H1 (cell line): ENCODE results near the gene CHMP4B. TPM values are rescaled to one million over a fixed set of nuclear protein-coding genes. Genes with fewer than 3 reads are reported as not detected.

Source experiments
- CTCF ChIA-PET: fragments of 300-600 bp; sonication (Branson Sonifier 250); formaldehyde crosslinking; loops from one replicate; lab custom pipeline; 2021; ENCODE audit not compliant: partially characterized antibody; lab: Charles Lee
- POLR2A ChIA-PET: fragments of 300-600 bp; sonication (Branson Sonifier 250); formaldehyde crosslinking; loops from one replicate; lab custom pipeline; 2021; ENCODE audit warnings: inconsistent platforms; ENCODE audit not compliant: partially characterized antibody; lab: Charles Lee
- DNase-seq, 2 experiments: peaks; one replicate each; pipeline versions ENCODE4 v3.0.0 to v3.0.0-alpha.2; 2010 to 2022; ENCODE audit warnings: low spot score in 2 of 2, low read depth in 1 of 2, mixed read lengths in 1 of 2
- FAIRE-seq: peaks from 2 replicates; lab custom pipeline; 2011; peaks lifted over from hg19 to GRCh38; lab: Jason Lieb, UNC
- H2AFZ ChIP-seq: 2 replicates; pipeline ENCODE4 v1.8.1; 2012; ENCODE audit warnings: low read length, inconsistent platforms
- H2AK5ac ChIP-seq: 2 replicates; pipeline ENCODE4 v1.6.1; 2013; ENCODE audit warnings: low read depth, low read length
- H2BK120ac ChIP-seq: replicated peaks from 2 replicates; pipeline ENCODE3; 2013; ENCODE audit warnings: low read depth, low read length, inconsistent platforms
- H2BK12ac ChIP-seq: 2 replicates; pipeline ENCODE4 v1.6.1; 2013; ENCODE audit warnings: low read depth, low read length
- H2BK15ac ChIP-seq: 2 replicates; pipeline ENCODE4 v1.6.1; 2013; ENCODE audit warnings: low read length
- H2BK20ac ChIP-seq: 2 replicates; pipeline ENCODE4 v1.6.1; 2013; ENCODE audit warnings: low read length
- H2BK5ac ChIP-seq: 2 replicates; pipeline ENCODE4 v1.6.1; 2013; ENCODE audit warnings: low read depth, low read length
- H3K14ac ChIP-seq: 2 replicates; pipeline ENCODE4 v1.6.1; 2013; ENCODE audit warnings: inconsistent platforms; ENCODE audit not compliant: insufficient read length
- H3K18ac ChIP-seq: 2 replicates; pipeline ENCODE4 v1.6.1; 2013; ENCODE audit warnings: low read length; ENCODE audit errors: extremely low read depth
- H3K23ac ChIP-seq: 2 replicates; pipeline ENCODE4 v1.6.1; 2013; ENCODE audit warnings: inconsistent platforms; ENCODE audit not compliant: insufficient read length
- H3K23me2 ChIP-seq: 2 replicates; pipeline ENCODE4 v1.6.1; 2013; ENCODE audit warnings: low read depth, low read length
- H3K27ac ChIP-seq: 2 replicates; pipeline ENCODE4 v1.6.1; 2011; ENCODE audit warnings: low read depth, low read length, inconsistent platforms
- H3K27me3 ChIP-seq, 4 experiments: replicated peaks in 1 of 4; 1 replicate in 1 of 4; 2 replicates in 3 of 4; pipeline versions ENCODE4 v1.6.1 to v1.8.1; 2011 to 2013; ENCODE audit warnings: low read length in 3 of 4, mild to moderate bottlenecking in 3 of 4, inconsistent platforms in 2 of 4, mixed read lengths in 2 of 4, moderate library complexity in 1 of 4; ENCODE audit not compliant: control insufficient read depth in 3 of 4, insufficient read depth in 3 of 4; ENCODE audit errors: extremely low read depth in 1 of 4
- H3K36me3 ChIP-seq, 4 experiments: 2 replicates each; pipeline versions ENCODE4 v1.6.1 to v1.8.1; 2011 to 2013; ENCODE audit warnings: mild to moderate bottlenecking in 4 of 4, low read length in 3 of 4, moderate library complexity in 2 of 4, control low read depth in 1 of 4, inconsistent platforms in 1 of 4; ENCODE audit not compliant: insufficient read depth in 4 of 4, control insufficient read depth in 2 of 4
- H3K4ac ChIP-seq: replicated peaks from 2 replicates; pipeline ENCODE3; 2013; ENCODE audit warnings: low read length, low read depth, mixed read lengths, inconsistent platforms; ENCODE audit not compliant: insufficient read length
- H3K4me1 ChIP-seq, 4 experiments: replicated peaks in 1 of 4; 1 replicate in 1 of 4; 2 replicates in 3 of 4; pipeline versions ENCODE4 v1.6.1 to v1.8.1; 2011 to 2013; ENCODE audit warnings: low read length in 3 of 4, inconsistent platforms in 2 of 4, mixed read lengths in 1 of 4; ENCODE audit not compliant: insufficient read depth in 4 of 4, control insufficient read depth in 3 of 4
- H3K4me2 ChIP-seq, 2 experiments: 2 replicates each; pipeline versions ENCODE4 v1.6.1 to v1.8.1; 2011 to 2013; ENCODE audit warnings: low read depth in 2 of 2, low read length in 2 of 2, control low read depth in 1 of 2, inconsistent platforms in 1 of 2, mild to moderate bottlenecking in 1 of 2; ENCODE audit not compliant: insufficient read depth in 1 of 2
- H3K4me3 ChIP-seq, 4 experiments: fragments of 200-600, 300-600 bp in 1 of 4; sonication (generic), shearing (Covaris generic), sonication (Bioruptor Twin) in 1 of 4; 2 replicates each; pipeline versions ENCODE4 v1.5.1 to v1.8.1; 2011 to 2016; ENCODE audit warnings: low read length in 4 of 4, low read depth in 3 of 4, control low read depth in 2 of 4, inconsistent platforms in 2 of 4, mild to moderate bottlenecking in 2 of 4, mixed read lengths in 1 of 4, moderate library complexity in 1 of 4; ENCODE audit not compliant: insufficient read depth in 2 of 4; ENCODE audit errors: extremely low read depth in 1 of 4
- H3K56ac ChIP-seq: replicated peaks from 2 replicates; pipeline ENCODE3; 2013; ENCODE audit warnings: low read depth, mild to moderate bottlenecking, mixed read lengths, low read length, inconsistent platforms; ENCODE audit not compliant: insufficient read length
- H3K79me1 ChIP-seq: 2 replicates; pipeline ENCODE4 v1.6.1; 2013; ENCODE audit warnings: low read depth, low read length, control low read depth
- H3K79me2 ChIP-seq, 2 experiments: 2 replicates each; pipeline versions ENCODE4 v1.6.1 to v1.8.1; 2012 to 2013; ENCODE audit warnings: low read length in 2 of 2, mild to moderate bottlenecking in 2 of 2, inconsistent platforms in 1 of 2; ENCODE audit not compliant: insufficient read depth in 2 of 2, control insufficient read depth in 1 of 2
- H3K9ac ChIP-seq, 4 experiments: replicated peaks in 1 of 4; 1 replicate in 1 of 4; 2 replicates in 3 of 4; pipeline versions ENCODE4 v1.6.1 to v1.8.1; 2011 to 2013; ENCODE audit warnings: low read depth in 3 of 4, low read length in 3 of 4, control low read depth in 2 of 4, mild to moderate bottlenecking in 2 of 4, moderate library complexity in 2 of 4, inconsistent platforms in 1 of 4; ENCODE audit errors: extremely low read depth in 1 of 4
- H3K9me3 ChIP-seq, 2 experiments: 2 replicates each; pipeline versions ENCODE4 v1.6.1 to v1.8.1; 2012 to 2013; ENCODE audit warnings: mild to moderate bottlenecking in 2 of 2, moderate library complexity in 2 of 2, control low read depth in 1 of 2, inconsistent platforms in 1 of 2, low read depth in 1 of 2, low read length in 1 of 2, mixed read lengths in 1 of 2; ENCODE audit not compliant: insufficient read depth in 2 of 2
- H4K20me1 ChIP-seq, 2 experiments: replicated peaks in 1 of 2; 2 replicates each; pipeline versions ENCODE3 to v1.8.1; 2011 to 2013; ENCODE audit warnings: inconsistent platforms in 2 of 2, low read length in 2 of 2, mild to moderate bottlenecking in 1 of 2; ENCODE audit not compliant: insufficient read depth in 2 of 2, control insufficient read depth in 1 of 2
- H4K5ac ChIP-seq: 2 replicates; pipeline ENCODE4 v1.6.1; 2013; ENCODE audit warnings: low read length, low read depth, mixed read lengths, inconsistent platforms; ENCODE audit not compliant: insufficient read length
- H4K8ac ChIP-seq: 2 replicates; pipeline ENCODE4 v1.8.0; 2013; ENCODE audit warnings: mild to moderate bottlenecking, moderate library complexity, low read length, inconsistent platforms; ENCODE audit not compliant: insufficient read depth; ENCODE audit errors: extremely low read depth
- H4K91ac ChIP-seq: replicated peaks from 2 replicates; pipeline ENCODE3; 2013; ENCODE audit warnings: low read length, mixed read lengths, inconsistent platforms; ENCODE audit not compliant: insufficient read length
- ATF2 ChIP-seq: IDR thresholded peaks from 2 replicates; pipeline ENCODE4 v1.6.1; 2012; ENCODE audit warnings: low read length, inconsistent platforms
- CBX8 ChIP-seq: fragments of 300-800, 300-1000 bp; sonication (generic); IDR thresholded peaks from 2 replicates; pipeline ENCODE4 v1.7.1; 2016; ENCODE audit warnings: low read depth, low read length, borderline replicate concordance
- CHD2 ChIP-seq: IDR thresholded peaks from 2 replicates; pipeline ENCODE4 v1.6.1; 2012; ENCODE audit warnings: low read length, improper control_type of control experiment
- FOSL1 ChIP-seq: IDR thresholded peaks from 2 replicates; pipeline ENCODE4 v1.6.1; 2011; ENCODE audit warnings: mild to moderate bottlenecking, low read depth, low read length, moderate library complexity; ENCODE audit not compliant: insufficient read depth
- POLR2AphosphoS5 ChIP-seq: IDR thresholded peaks from 2 replicates; pipeline ENCODE4 v1.6.1; 2011; ENCODE audit warnings: low read depth, low read length
- POU5F1 ChIP-seq: IDR thresholded peaks from 2 replicates; pipeline ENCODE4 v1.6.1; 2011; ENCODE audit warnings: low read depth, mild to moderate bottlenecking, low read length, moderate library complexity
- SP4 ChIP-seq: IDR thresholded peaks from 2 replicates; pipeline ENCODE4 v1.6.1; 2012; ENCODE audit warnings: low read length, inconsistent platforms
- SUZ12 ChIP-seq: fragments of 200-600 bp; sonication (generic); IDR thresholded peaks from 2 replicates; pipeline ENCODE4 v1.6.1; 2012; ENCODE audit warnings: mild to moderate bottlenecking, inconsistent platforms, low read length, moderate library complexity, mixed read lengths
- USF2 ChIP-seq: IDR thresholded peaks from 2 replicates; pipeline ENCODE4 v1.6.1; 2011; ENCODE audit warnings: low read length, improper control_type of control experiment
- WGBS, 2 experiments: shearing (Covaris generic) in 1 of 2; methylation state at CpG; one replicate each; pipeline versions ENCODE4 v1.1.6 to v1.1.7; 2013 to 2015; ENCODE audit warnings: low lambda C conversion rate in 2 of 2, mixed read lengths in 2 of 2, inconsistent platforms in 1 of 2, low coverage in 1 of 2, missing lambda C conversion rate in 1 of 2; ENCODE audit not compliant: insufficient replicate concordance in 2 of 2, insufficient coverage in 1 of 2, insufficient read length in 1 of 2; ENCODE audit errors: extremely low coverage in 1 of 2, missing lambda C conversion rate in 1 of 2; 5-methylcytosine and 5-hydroxymethylcytosine counted together
- polyA plus RNA-seq, 7 experiments: library from polyadenylated mRNA; depleted of rRNA in 3 of 7; stranded (reverse) in 5 of 7; unstranded in 2 of 7; fragments of >200 nt in 5 of 7; fragments of 200-250 nt in 2 of 7; gene quantifications; 1 replicate in 5 of 7; 2 replicates in 1 of 7; 4 replicates in 1 of 7; pipeline versions ENCODE4 v1.2.1 to v1.2.3, GENCODE V29; 2011 to 2013; ENCODE audit warnings: missing spikeins in 2 of 7, mixed read lengths in 2 of 7
- total RNA-seq: library from RNA; stranded (reverse); fragmentation: NEBNext Ultra II Directional; extraction: Animal tissue kit (Norgen Biotek cat#: 25700); gene quantifications from 2 replicates; pipeline ENCODE4 v1.2.1, GENCODE V29; 2021

Gene CHMP4B
- total and polyA plus RNA-seq, 2 of the 8 experiments (the other 6 are each of a cell fraction or from before 2014, with no cell fraction given), result 38.6 to 66.3 TPM

- no peak overlapping the region for H2BK12ac ChIP-seq
- no peak for FAIRE-seq
- no peak for TF ChIP-seq USF2
- no peak for TF ChIP-seq POLR2AphosphoS5
- no peak for TF ChIP-seq FOSL1
- no peak for TF ChIP-seq ATF2
- TF ChIP-seq POU5F1, result no peak
- no peak for TF ChIP-seq CBX8
- no peak for TF ChIP-seq SUZ12
- TF ChIP-seq CHD2, result no peak
- no peak for TF ChIP-seq SP4
Measured at GRCh38 chr20:33857722-33858563, 46.8 kb downstream of the CHMP4B start.

More at GRCh38 chr20:33857722-33858563, 46.8 kb downstream of the CHMP4B start:
- no peak overlapping the region for H3K4me2 ChIP-seq
- no peak overlapping the region for H2AFZ ChIP-seq
- no peak overlapping the region for H2BK20ac ChIP-seq
- no peak overlapping the region for H2BK15ac ChIP-seq
- H4K5ac ChIP-seq, result no peak overlapping the region
- 89% methylated on average over 13 of the region's 13 CpGs; no CpG with 5 or more reads in 1 of the 2 experiments for WGBS, 2 experiments
- no peak overlapping the region for H3K14ac ChIP-seq
- no peak overlapping the region for H2AK5ac ChIP-seq
- no peak overlapping the region for H3K18ac ChIP-seq
- H3K4me3 ChIP-seq, result no peak overlapping the region
- ChIA-PET CTCF (interaction anchor here (0.6 to 7.3 kb wide), 9 partner anchors 8 to 787 kb away, joined by 3 to 51 read pairs (median 3); no protein-coding TSS in a partner anchor), POLR2A (interaction anchor here (1.0 to 1.8 kb wide), 3 partner anchors 8 to 254 kb away, joined by 3 to 7 read pairs (median 4); partner anchors contain the start of gene EIF2S2)
- no peaks in the 10 kb centered on the region for H3K79me1 ChIP-seq
- H3K4me1 ChIP-seq, result no peaks in the 10 kb centered on the region; a peak in 1 of 7 replicates
- no peak overlapping the region for H2BK120ac ChIP-seq
- no peaks in the 10 kb centered on the region for H3K79me2 ChIP-seq
- H3K9me3 ChIP-seq, result no peaks in the 10 kb centered on the region
- no peak overlapping the region for H3K9ac ChIP-seq
- no peak overlapping the region for H3K4ac ChIP-seq
- H3K27ac ChIP-seq, result no peak overlapping the region
- H2BK5ac ChIP-seq, result no peak overlapping the region
- H4K91ac ChIP-seq, result no peak overlapping the region
- no peak for DNase-seq
- H3K36me3 ChIP-seq, result peaks cover 0 to 15% (median 9%) of the 10 kb centered on the region in 4 experiments; a peak in 6 of 8 replicates
- no peak overlapping the region for H4K8ac ChIP-seq
- no peak overlapping the region for H3K23ac ChIP-seq
- no peaks in the 10 kb centered on the region for H4K20me1 ChIP-seq
- H3K23me2 ChIP-seq, result no peaks in the 10 kb centered on the region
- no peak overlapping the region for H3K56ac ChIP-seq
- no peaks in the 10 kb centered on the region for H3K27me3 ChIP-seq
